Measurements from ENCODE around the gene C18orf63.

The C18orf63 gene

GRCh38 chr18:74360852-74361655 lies 45.4 kb downstream of the C18orf63 start:
- Histone ChIP-seq H2AFZ (ENCODE audit: low read depth, low read length, severe bottlenecking) (no peak overlapping the region), H4K20me1 (ENCODE audit: low read depth, low read length) (no peaks in the 10 kb centered on the region), H3K4me3 (ENCODE audit: insufficient read depth, low read length, poor library complexity, severe bottlenecking) (no peak overlapping the region), H3K9me2 (replicated peaks; ENCODE audit: insufficient read depth, low read length) (no peaks in the 10 kb centered on the region), H3K27me3 (ENCODE audit: low read length) (no peaks in the 10 kb centered on the region), H3K9me3 (ENCODE audit: insufficient read depth, low read length) (no peaks in the 10 kb centered on the region), H3K36me3 (ENCODE audit: low read length) (no peaks in the 10 kb centered on the region), H3K4me2 (ENCODE audit: low read depth, low read length, poor library complexity, severe bottlenecking) (no peak overlapping the region), H3K9ac (ENCODE audit: low read length) (no peak overlapping the region), H3F3A (ENCODE audit: insufficient read depth) (0 out of 2 replicates have a peak, but pooled peaks cover 5% of the 10 kb centered on the region), H3K79me2 (ENCODE audit: insufficient read depth, low read length) (no peaks in the 10 kb centered on the region), H3K27ac (ENCODE audit: low read depth, low read length) (no peak overlapping the region)
- no peak for TF ChIP-seq CTCF (IDR thresholded peaks at IDR 0.05; ENCODE audit: insufficient read depth, low read length, poor library complexity, severe bottlenecking)

- H2AFZ ChIP-seq (ENCODE audit: low read depth, low read length, severe bottlenecking) = no peak overlapping the region
- H3K79me2 ChIP-seq (ENCODE audit: insufficient read depth, low read length) = no peaks in the 10 kb centered on the region
- no peaks in the 10 kb centered on the region for H3F3A ChIP-seq (ENCODE audit: insufficient read depth)
- TF ChIP-seq EZH2phosphoT487 (conservative IDR thresholded peaks at IDR 0.05; ENCODE audit: low read length) (no peak), CTCF (IDR thresholded peaks at IDR 0.05; ENCODE audit: insufficient read depth, low read length, poor library complexity, severe bottlenecking) (no peak)
- H3K9me2 ChIP-seq (replicated peaks; ENCODE audit: insufficient read depth, low read length) = no peaks in the 10 kb centered on the region
- no peak overlapping the region for H3K4me2 ChIP-seq (ENCODE audit: low read depth, low read length, poor library complexity, severe bottlenecking)
- H3K9ac ChIP-seq (ENCODE audit: low read length) = no peak overlapping the region
- no peaks in the 10 kb centered on the region for H3K36me3 ChIP-seq (ENCODE audit: low read length)
- no peaks in the 10 kb centered on the region for H3K9me3 ChIP-seq (ENCODE audit: insufficient read depth, low read length)
- H3K27me3 ChIP-seq (ENCODE audit: low read length) = no peaks in the 10 kb centered on the region
- no peaks in the 10 kb centered on the region for H4K20me1 ChIP-seq (ENCODE audit: low read depth, low read length)
- no peak overlapping the region for H3K4me3 ChIP-seq (ENCODE audit: insufficient read depth, low read length, poor library complexity, severe bottlenecking)
- no peak overlapping the region for H3K27ac ChIP-seq (ENCODE audit: low read depth, low read length)
Measured at GRCh38 chr18:74367905-74368304, 52.3 kb downstream of the C18orf63 start.

- H3K4me2 ChIP-seq (ENCODE audit: low read depth, low read length, poor library complexity, severe bottlenecking) = no peak overlapping the region
- H3K9me2 ChIP-seq (replicated peaks; ENCODE audit: insufficient read depth, low read length) = no peaks in the 10 kb centered on the region
- no peak overlapping the region for H3K4me3 ChIP-seq (ENCODE audit: insufficient read depth, low read length, poor library complexity, severe bottlenecking)
- H3K9ac ChIP-seq (ENCODE audit: low read length) = no peak overlapping the region
- H3K27ac ChIP-seq (ENCODE audit: low read depth, low read length) = no peak overlapping the region
- no peaks in the 10 kb centered on the region for H3K36me3 ChIP-seq (ENCODE audit: low read length)
- no peaks in the 10 kb centered on the region for H4K20me1 ChIP-seq (ENCODE audit: low read depth, low read length)
- H3F3A ChIP-seq (ENCODE audit: insufficient read depth) = no peaks in the 10 kb centered on the region
- no peaks in the 10 kb centered on the region for H3K27me3 ChIP-seq (ENCODE audit: low read length)
- TF ChIP-seq EZH2phosphoT487 (conservative IDR thresholded peaks at IDR 0.05; ENCODE audit: low read length) (no peak), CTCF (IDR thresholded peaks at IDR 0.05; ENCODE audit: insufficient read depth, low read length, poor library complexity, severe bottlenecking) (no peak)
- no peaks in the 10 kb centered on the region for H3K9me3 ChIP-seq (ENCODE audit: insufficient read depth, low read length)
- no peak overlapping the region for H2AFZ ChIP-seq (ENCODE audit: low read depth, low read length, severe bottlenecking)
- H3K79me2 ChIP-seq (ENCODE audit: insufficient read depth, low read length) = no peaks in the 10 kb centered on the region
Measured at GRCh38 chr18:74368901-74369705, 53.5 kb downstream of the C18orf63 start.

Measured in SU-DHL-6 (cell line).